CD4-positive, CD25-positive, alpha-beta regulatory T cell (primary cell): ENCODE measurements around the gene SLC25A42. TPM values are rescaled to one million over a fixed set of nuclear protein-coding genes. Genes with fewer than 3 reads are reported as not detected.
A peak's percentile ranks its signal among the peaks of the same experiment; 100 is the strongest.

Source experiments
- ATAC-seq, 2 donors: fragments of 150-1000 bp; cut with Tn5 transposase; one replicate each; pipeline ENCODE4 v1.10.0; 2021; ENCODE audit warnings: low read depth in 2 of 2, moderate number of reproducible peaks in 2 of 2, moderate library complexity in 1 of 2
- DNase-seq, 3 donors: peaks; one replicate each; pipeline versions ENCODE4 v3.0.0 to v3.0.0-alpha.2; 2012 to 2022; ENCODE audit warnings: mixed read lengths in 1 of 3
- H3K27ac ChIP-seq: one replicate; pipeline ENCODE4 v1.7.0; 2013; ENCODE audit warnings: mild to moderate bottlenecking, low read length; ENCODE audit not compliant: insufficient read depth, poor library complexity, severe bottlenecking
- H3K27me3 ChIP-seq: one replicate; pipeline ENCODE4 v1.7.0; 2013; ENCODE audit warnings: low read length; ENCODE audit not compliant: control insufficient read depth, insufficient read depth
- H3K36me3 ChIP-seq: one replicate; pipeline ENCODE4 v1.7.0; 2013; ENCODE audit warnings: mild to moderate bottlenecking, low read length, moderate library complexity; ENCODE audit not compliant: control insufficient read depth, insufficient read depth
- H3K4me1 ChIP-seq: 2 replicates; pipeline ENCODE4 v1.7.0; 2013; ENCODE audit warnings: mild to moderate bottlenecking, low read length; ENCODE audit not compliant: insufficient read depth, control insufficient read depth, poor library complexity, severe bottlenecking
- H3K4me3 ChIP-seq: one replicate; pipeline ENCODE4 v1.7.0; 2013; ENCODE audit warnings: low read depth, mild to moderate bottlenecking, low read length, moderate library complexity
- H3K9me3 ChIP-seq, 2 experiments: 1 replicate in 1 of 2; 2 replicates in 1 of 2; pipeline ENCODE4 v1.7.0; 2013; ENCODE audit warnings: low read length in 2 of 2, mild to moderate bottlenecking in 1 of 2, moderate library complexity in 1 of 2; ENCODE audit not compliant: control insufficient read depth in 2 of 2
- H3K27ac Mint-ChIP-seq, 3 donors: one replicate each; pipeline ENCODE4 v1.8.0; 2020 to 2022; ENCODE audit warnings: mild to moderate bottlenecking in 3 of 3, mixed read lengths in 3 of 3, moderate library complexity in 2 of 3
- H3K27me3 Mint-ChIP-seq: one replicate; pipeline ENCODE4 v1.8.0; 2022; ENCODE audit warnings: mild to moderate bottlenecking, mixed read lengths
- H3K36me3 Mint-ChIP-seq: one replicate; pipeline ENCODE4 v1.8.0; 2020; ENCODE audit warnings: mixed read lengths
- H3K4me1 Mint-ChIP-seq, 4 donors: one replicate each; pipeline ENCODE4 v1.8.0; 2020 to 2022; ENCODE audit warnings: mixed read lengths in 4 of 4, mild to moderate bottlenecking in 1 of 4
- H3K4me3 Mint-ChIP-seq, 4 donors: one replicate each; pipeline ENCODE4 v1.8.0; 2020 to 2022; ENCODE audit warnings: mild to moderate bottlenecking in 4 of 4, mixed read lengths in 4 of 4, moderate library complexity in 3 of 4
- H3K9me3 Mint-ChIP-seq, 7 donors: one replicate each; pipeline ENCODE4 v1.8.0; 2020 to 2022; ENCODE audit warnings: mixed read lengths in 7 of 7, mild to moderate bottlenecking in 3 of 7, moderate library complexity in 2 of 7
- polyA plus RNA-seq, 4 donors: library from polyadenylated mRNA; unstranded; fragments of 300-500 nt; fragmentation: Illumina TruSeq; gene quantifications; one replicate each; pipeline ENCODE4 v1.2.3, GENCODE V29; 2021
- total RNA-seq: library from RNA; stranded (reverse); gene quantifications from one replicate; pipeline ENCODE4 v1.2.3, GENCODE V29; 2022

The SLC25A42 gene
- total and polyA plus RNA-seq, 5 donors from 2014 or later = 10.4 to 32.2 (median 19.0) TPM

DNA sequence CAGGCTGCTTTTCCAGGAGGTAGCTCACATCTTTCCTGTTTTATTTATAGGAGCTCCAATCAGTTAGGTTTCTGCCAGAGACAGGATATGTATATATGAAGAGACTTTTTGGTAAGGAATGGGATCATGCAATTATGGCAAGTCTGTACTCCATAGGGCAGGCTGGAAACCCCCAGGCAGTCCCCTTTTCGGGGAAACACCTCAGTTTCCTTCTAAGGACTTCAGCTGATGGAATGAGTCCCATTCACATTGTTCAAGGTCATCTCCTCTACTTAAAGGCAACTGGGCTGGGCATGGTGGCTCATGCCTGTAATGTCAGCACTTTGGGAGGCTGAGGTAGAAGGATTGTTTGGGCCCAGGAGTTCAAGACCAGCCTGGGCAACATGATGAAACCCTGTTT lies 10.9 kb upstream of the SLC25A42 start:
- H3K9me3 ChIP-seq = no peaks in the 10 kb centered on the region
- no peak for ATAC-seq
- Mint-ChIP-seq H3K36me3 (peaks cover 4% of the 10 kb centered on the region), H3K4me3 (no peak overlapping the region), H3K27me3 (no peaks in the 10 kb centered on the region), H3K27ac (no peak overlapping the region), H3K9me3 (no peaks in the 10 kb centered on the region), H3K4me1 (peaks cover 0 to under 1% (median 0%) of the 10 kb centered on the region in 4 donors)
- DNase-seq = no peak
- no peaks in the 10 kb centered on the region for H3K4me1 ChIP-seq
- peaks cover 53% of the 10 kb centered on the region for H3K36me3 ChIP-seq
- H3K4me3 ChIP-seq = no peak overlapping the region
- no peak overlapping the region for H3K27ac ChIP-seq
- H3K27me3 ChIP-seq = no peaks in the 10 kb centered on the region

DNA sequence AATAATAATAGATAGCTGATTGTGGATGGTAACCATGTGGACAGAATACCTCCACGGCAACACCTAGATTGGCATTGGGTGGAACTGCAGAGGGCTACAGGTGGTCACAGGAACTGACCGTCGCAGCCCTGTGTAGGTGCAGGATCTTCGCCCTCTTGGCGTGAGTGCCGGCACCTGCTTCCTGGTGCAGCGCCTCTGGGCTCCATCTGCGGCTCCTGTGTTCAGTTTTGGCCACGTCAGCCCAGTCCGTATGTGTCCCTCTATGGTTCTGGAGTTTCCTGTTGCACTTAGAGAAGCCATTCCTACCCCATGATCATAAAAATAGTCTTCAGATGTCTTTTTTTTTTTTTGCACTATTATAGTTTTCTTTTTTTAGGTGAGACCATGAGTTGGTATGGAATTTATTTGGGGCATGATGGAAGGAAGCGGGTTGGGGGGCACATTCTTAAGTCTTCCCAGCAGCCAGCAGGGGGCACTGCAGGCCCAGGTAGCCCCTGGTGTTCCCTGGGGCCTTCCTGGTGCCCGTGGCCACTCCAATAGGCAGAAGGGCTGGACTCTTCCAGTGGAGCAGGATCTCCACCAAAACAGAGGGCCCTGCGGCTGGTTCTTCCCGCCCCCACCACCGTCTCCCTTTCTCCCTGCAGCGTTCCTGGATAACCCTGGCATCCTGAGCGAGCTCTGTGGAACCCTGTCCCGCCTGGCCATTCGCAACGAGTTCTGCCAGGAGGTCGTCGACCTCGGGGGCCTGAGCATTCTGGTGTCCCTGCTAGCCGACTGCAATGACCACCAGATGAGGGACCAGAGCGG lies 10.1 kb upstream of the SLC25A42 start:
- Histone ChIP-seq H3K36me3 (peaks cover 53% of the 10 kb centered on the region), H3K27ac (no peak overlapping the region), H3K27me3 (no peaks in the 10 kb centered on the region), H3K4me3 (no peak overlapping the region), H3K4me1 (no peaks in the 10 kb centered on the region), H3K9me3 (no peaks in the 10 kb centered on the region)
- peak in 1 of 2 donors; percentile 46 for ATAC-seq
- Mint-ChIP-seq H3K9me3 (no peaks in the 10 kb centered on the region), H3K27ac (no peak overlapping the region), H3K4me1 (peaks cover 0 to 2% (median 0%) of the 10 kb centered on the region in 4 donors), H3K4me3 (no peak overlapping the region), H3K27me3 (no peaks in the 10 kb centered on the region), H3K36me3 (peaks cover 4% of the 10 kb centered on the region)
- peak; percentile 52 to 69 (median 60) for DNase-seq

DNA sequence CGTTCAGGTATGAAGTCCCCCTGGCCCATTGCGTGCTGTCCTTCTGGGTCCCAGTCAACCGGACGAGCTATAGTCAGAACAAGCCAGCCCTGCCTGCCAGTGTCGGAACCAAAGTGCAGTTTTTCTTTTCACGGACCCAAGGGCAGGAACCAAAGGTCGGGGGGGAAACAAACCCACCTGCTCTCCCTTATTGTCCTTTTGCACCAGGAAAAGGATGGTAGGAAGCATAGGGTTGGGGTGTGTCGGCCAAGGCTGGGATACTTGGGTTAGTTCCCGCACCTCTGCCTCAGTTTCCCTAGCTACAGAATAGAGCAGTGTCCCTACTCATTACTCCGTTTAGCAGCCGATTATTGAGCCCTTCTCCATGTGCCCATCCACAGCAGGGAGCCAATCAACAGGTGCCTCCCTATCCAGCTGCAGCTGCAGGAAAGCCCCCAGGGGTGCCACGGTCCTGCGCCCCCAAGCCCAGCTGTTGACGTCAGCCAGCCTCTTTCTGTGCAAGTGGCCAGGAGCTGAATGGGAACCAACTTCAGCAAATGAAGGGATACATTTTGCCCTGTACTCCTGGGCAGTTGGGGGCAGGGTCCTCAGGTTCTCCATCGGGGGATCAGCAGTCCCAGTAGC lies 9.4 kb upstream of the SLC25A42 start:
- ATAC-seq = no peak
- Mint-ChIP-seq H3K27ac (no peak overlapping the region), H3K27me3 (no peaks in the 10 kb centered on the region), H3K9me3 (no peaks in the 10 kb centered on the region), H3K36me3 (peaks cover 4% of the 10 kb centered on the region), H3K4me3 (no peak overlapping the region), H3K4me1 (peaks cover 0 to 2% (median 0%) of the 10 kb centered on the region in 4 donors)
- Histone ChIP-seq H3K36me3 (peaks cover 48% of the 10 kb centered on the region), H3K27me3 (no peaks in the 10 kb centered on the region), H3K9me3 (no peaks in the 10 kb centered on the region), H3K4me1 (no peaks in the 10 kb centered on the region), H3K4me3 (no peak overlapping the region), H3K27ac (no peak overlapping the region)
- no peak for DNase-seq

DNA sequence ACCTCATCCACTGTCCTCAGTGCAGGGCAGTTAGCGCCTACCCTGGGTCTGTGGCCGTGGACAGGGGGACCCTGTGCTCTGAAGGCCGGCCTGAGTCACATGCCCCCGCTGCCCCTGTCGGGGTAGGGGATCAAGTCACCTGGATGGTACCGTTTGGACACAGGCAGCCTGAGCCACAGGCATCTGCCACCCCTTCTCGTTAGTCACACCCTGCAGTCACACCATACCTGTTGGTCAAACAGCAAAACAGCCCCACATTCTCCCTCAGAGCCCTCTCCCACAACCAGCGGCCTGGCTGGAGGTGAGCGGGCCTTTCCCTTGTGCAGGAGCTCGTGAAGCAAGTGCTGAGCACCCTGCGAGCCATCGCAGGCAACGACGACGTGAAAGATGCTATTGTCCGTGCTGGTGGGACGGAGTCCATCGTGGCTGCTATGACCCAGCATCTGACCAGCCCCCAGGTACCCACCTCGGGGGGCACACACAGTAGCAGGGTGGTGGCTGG lies 8.8 kb upstream of the SLC25A42 start:
- Mint-ChIP-seq H3K4me1 (peaks cover 0 to 2% (median 0%) of the 10 kb centered on the region in 4 donors), H3K36me3 (peaks cover 7% of the 10 kb centered on the region), H3K9me3 (peaks cover 0 to 1% (median 0%) of the 10 kb centered on the region in 7 donors), H3K27ac (no peak overlapping the region), H3K4me3 (no peak overlapping the region), H3K27me3 (no peaks in the 10 kb centered on the region)
- no peaks in the 10 kb centered on the region for H3K4me1 ChIP-seq
- H3K4me3 ChIP-seq = no peak overlapping the region
- DNase-seq (no peak), ATAC-seq (no peak)
- H3K9me3 ChIP-seq = no peaks in the 10 kb centered on the region
- H3K27me3 ChIP-seq = no peaks in the 10 kb centered on the region
- H3K27ac ChIP-seq = no peak overlapping the region
- peaks cover 44% of the 10 kb centered on the region for H3K36me3 ChIP-seq

DNA sequence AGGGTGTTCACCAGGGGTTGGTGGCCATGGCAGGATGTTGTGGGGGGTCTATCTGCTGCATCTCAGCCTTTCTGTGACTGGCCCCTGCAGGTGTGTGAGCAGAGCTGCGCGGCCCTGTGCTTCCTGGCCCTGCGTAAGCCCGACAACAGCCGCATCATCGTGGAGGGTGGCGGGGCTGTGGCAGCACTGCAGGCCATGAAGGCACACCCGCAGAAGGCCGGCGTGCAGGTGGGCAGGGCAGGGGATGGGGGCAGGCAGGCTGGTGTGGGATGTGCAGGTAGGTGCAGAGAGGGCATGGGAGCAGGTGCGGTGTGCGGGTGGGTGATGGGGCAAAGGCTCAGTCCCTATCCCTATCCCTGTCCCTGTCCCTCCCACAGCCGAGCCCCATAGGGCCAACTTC lies 8.1 kb upstream of the SLC25A42 start:
- Histone ChIP-seq H3K4me3 (no peak overlapping the region), H3K36me3 (peaks cover 42% of the 10 kb centered on the region), H3K27ac (no peak overlapping the region), H3K27me3 (no peaks in the 10 kb centered on the region), H3K9me3 (no peaks in the 10 kb centered on the region), H3K4me1 (no peaks in the 10 kb centered on the region)
- DNase-seq = no peak
- peaks cover 0 to 2% (median 0%) of the 10 kb centered on the region in 4 donors for H3K4me1 Mint-ChIP-seq
- H3K27me3 Mint-ChIP-seq = no peaks in the 10 kb centered on the region
- no peak overlapping the region for H3K4me3 Mint-ChIP-seq
- no peak for ATAC-seq
- no peak overlapping the region for H3K27ac Mint-ChIP-seq
- H3K9me3 Mint-ChIP-seq = peaks cover 0 to 1% (median 0%) of the 10 kb centered on the region in 7 donors
- peaks cover 7% of the 10 kb centered on the region for H3K36me3 Mint-ChIP-seq

DNA sequence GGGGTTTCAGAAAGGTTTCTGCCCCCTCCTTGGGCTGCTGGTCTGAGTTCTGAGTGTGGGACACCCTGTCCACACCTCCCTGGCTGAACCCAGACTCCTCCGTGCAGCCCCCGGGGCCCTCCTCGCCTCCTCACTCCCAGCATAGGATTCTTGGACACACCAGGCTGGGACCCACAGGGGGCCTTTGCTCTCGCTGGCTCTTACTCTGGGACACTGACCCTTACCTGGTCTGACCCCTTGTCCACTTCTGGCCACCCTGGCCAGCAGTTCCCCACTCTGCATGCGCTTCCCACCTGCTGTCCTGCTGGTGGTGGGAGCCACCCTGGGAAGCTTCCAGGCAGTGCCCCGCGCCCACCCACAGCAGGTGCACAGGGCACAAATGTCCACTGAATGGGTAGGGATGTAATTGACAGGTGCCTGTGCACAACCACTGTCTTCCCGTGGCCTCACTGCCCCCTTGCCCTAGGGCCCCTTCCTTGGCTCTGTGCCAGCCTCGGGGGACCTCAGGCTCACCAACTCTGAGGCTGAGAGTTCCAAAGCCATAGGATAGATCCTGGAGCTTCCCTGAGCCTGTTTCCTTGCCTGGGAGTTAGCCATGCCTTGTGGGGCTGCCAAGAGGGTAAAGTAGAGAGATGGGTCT lies 7.0 kb upstream of the SLC25A42 start:
- Mint-ChIP-seq H3K4me3 (no peak overlapping the region), H3K9me3 (peaks cover 0 to 1% (median 0%) of the 10 kb centered on the region in 7 donors), H3K27me3 (no peaks in the 10 kb centered on the region), H3K4me1 (peaks cover 0 to 2% (median 0%) of the 10 kb centered on the region in 4 donors), H3K36me3 (peaks cover 7% of the 10 kb centered on the region), H3K27ac (no peak overlapping the region)
- Histone ChIP-seq H3K36me3 (peaks cover 34% of the 10 kb centered on the region), H3K4me1 (no peaks in the 10 kb centered on the region), H3K9me3 (no peaks in the 10 kb centered on the region), H3K4me3 (no peak overlapping the region), H3K27me3 (no peaks in the 10 kb centered on the region), H3K27ac (no peak overlapping the region)
- DNase-seq = no peak
- no peak for ATAC-seq

DNA sequence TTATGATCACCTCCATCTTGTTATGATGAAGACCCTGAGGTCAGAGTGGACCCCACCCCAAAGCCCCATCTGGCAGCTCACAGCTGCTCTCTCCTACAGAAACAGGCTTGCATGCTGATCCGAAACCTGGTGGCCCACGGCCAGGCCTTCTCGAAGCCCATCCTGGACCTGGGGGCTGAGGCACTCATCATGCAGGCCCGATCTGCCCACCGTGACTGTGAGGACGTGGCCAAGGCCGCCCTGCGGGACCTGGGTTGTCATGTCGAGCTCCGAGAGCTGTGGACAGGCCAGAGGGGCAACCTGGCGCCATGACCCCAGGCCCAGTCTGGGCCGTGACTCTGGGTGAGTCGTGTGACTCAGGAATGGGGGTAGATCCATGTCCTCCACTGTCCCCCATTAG lies 6.5 kb upstream of the SLC25A42 start:
- Mint-ChIP-seq H3K27me3 (no peaks in the 10 kb centered on the region), H3K4me3 (no peak overlapping the region), H3K27ac (no peak overlapping the region), H3K9me3 (peaks cover 0 to 1% (median 0%) of the 10 kb centered on the region in 7 donors), H3K4me1 (peaks cover 0 to 2% (median 0%) of the 10 kb centered on the region in 4 donors), H3K36me3 (peaks cover 7% of the 10 kb centered on the region)
- Histone ChIP-seq H3K4me1 (no peaks in the 10 kb centered on the region), H3K9me3 (no peaks in the 10 kb centered on the region), H3K36me3 (peaks cover 28% of the 10 kb centered on the region), H3K27me3 (no peaks in the 10 kb centered on the region), H3K4me3 (no peak overlapping the region), H3K27ac (no peak overlapping the region)
- DNase-seq (no peak), ATAC-seq (no peak)
